ENCODE measurements around the gene ASCC1. TPM values are rescaled to one million over a fixed set of nuclear protein-coding genes. Genes with fewer than 3 reads are reported as not detected.
"Not testable (repeated sequence)": the region's sequence is repeated elsewhere in the genome, so short reads cannot be mapped to it uniquely, and the experiment has no call there.

The ASCC1 gene
- total and polyA plus RNA-seq, 4 donors: 30.6 to 57.1 (median 49.6) TPM

DNA sequence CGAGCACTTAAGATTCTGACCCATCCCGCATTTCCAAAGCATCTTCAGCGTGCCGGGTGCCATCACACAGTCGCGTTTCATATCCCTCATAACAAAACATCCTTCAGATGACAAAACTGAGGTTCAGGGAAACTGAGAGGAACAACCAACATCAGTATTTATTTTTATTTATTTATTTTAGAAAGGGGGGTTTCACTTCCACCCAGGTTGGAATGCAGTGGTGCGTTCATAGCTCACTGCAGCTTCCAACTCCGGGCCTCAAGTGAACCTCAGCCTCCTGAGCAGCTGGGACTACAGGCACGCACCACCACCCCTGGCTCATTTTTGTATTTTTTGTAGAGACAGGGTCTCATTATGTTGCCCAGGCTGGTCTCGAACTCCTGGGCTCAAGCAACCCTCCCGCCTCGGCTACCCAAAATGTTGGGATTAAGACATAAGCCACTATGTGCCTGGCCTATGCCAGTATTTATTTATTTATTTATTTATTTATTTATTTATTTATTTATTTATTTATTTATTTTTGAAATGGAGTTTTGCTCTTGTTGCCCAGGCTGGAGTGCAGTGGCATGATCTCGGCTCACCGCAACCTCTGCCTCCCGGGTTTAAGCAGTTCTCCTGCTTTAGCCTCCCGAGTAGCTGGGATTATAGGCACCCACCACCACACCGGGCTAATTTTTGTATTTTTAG, 33.2 kb upstream of the ASCC1 start:
- not testable (repeated sequence) for H3K36me3 ChIP-seq (ENCODE audit: control insufficient read depth, insufficient read depth, low read length); H3K4me3 ChIP-seq (ENCODE audit: low read depth, low read length); H3K27me3 ChIP-seq (ENCODE audit: control insufficient read depth, insufficient read depth, low read length); H3K9me3 ChIP-seq (ENCODE audit: control insufficient read depth, insufficient read depth, low read length); DNase-seq (ENCODE audit: low read depth in 4 of 6, low spot score in 6 of 6)
- Histone ChIP-seq H3K4me1 (ENCODE audit: control insufficient read depth, insufficient read depth, low read length) (peaks cover 39% of the 10 kb centered on the region), H3K27ac (ENCODE audit: low read depth, low read length) (peak overlapping the region; percentile 96)
- 83% methylated on average over 5 of the region's 17 CpGs for WGBS (ENCODE audit: insufficient coverage)

- DNase-seq (ENCODE audit: low read depth in 4 of 6, low spot score in 6 of 6): peak in 2 of 6 donors; percentile 80 to 84
- Histone ChIP-seq H3K4me3 (ENCODE audit: low read depth, low read length) (peak overlapping the region; percentile 28), H3K27me3 (ENCODE audit: control insufficient read depth, insufficient read depth, low read length) (no peaks in the 10 kb centered on the region), H3K27ac (ENCODE audit: low read depth, low read length) (peak overlapping the region; percentile 96), H3K9me3 (ENCODE audit: control insufficient read depth, insufficient read depth, low read length) (no peaks in the 10 kb centered on the region), H3K4me1 (ENCODE audit: control insufficient read depth, insufficient read depth, low read length) (peaks cover 43% of the 10 kb centered on the region), H3K36me3 (ENCODE audit: control insufficient read depth, insufficient read depth, low read length) (no peaks in the 10 kb centered on the region)
- WGBS (ENCODE audit: insufficient coverage): 11% methylated on average over 8 of the region's 10 CpGs
These were observed 32.5 kb upstream of the ASCC1 start for GRCh38 chr10:72248468-72249151.

GRCh38 chr10:72245949-72246525, 30.0 kb upstream of the ASCC1 start:
- Histone ChIP-seq H3K9me3 (ENCODE audit: control insufficient read depth, insufficient read depth, low read length) (no peaks in the 10 kb centered on the region), H3K4me1 (ENCODE audit: control insufficient read depth, insufficient read depth, low read length) (peaks cover 63% of the 10 kb centered on the region), H3K36me3 (ENCODE audit: control insufficient read depth, insufficient read depth, low read length) (no peaks in the 10 kb centered on the region), H3K27ac (ENCODE audit: low read depth, low read length) (peak overlapping the region; percentile 35), H3K27me3 (ENCODE audit: control insufficient read depth, insufficient read depth, low read length) (no peaks in the 10 kb centered on the region), H3K4me3 (ENCODE audit: low read depth, low read length) (no peak overlapping the region)
- DNase-seq (ENCODE audit: low read depth in 4 of 6, low spot score in 6 of 6): no peak
- 20% methylated on average over 3 of the region's 3 CpGs for WGBS (ENCODE audit: insufficient coverage)

DNA sequence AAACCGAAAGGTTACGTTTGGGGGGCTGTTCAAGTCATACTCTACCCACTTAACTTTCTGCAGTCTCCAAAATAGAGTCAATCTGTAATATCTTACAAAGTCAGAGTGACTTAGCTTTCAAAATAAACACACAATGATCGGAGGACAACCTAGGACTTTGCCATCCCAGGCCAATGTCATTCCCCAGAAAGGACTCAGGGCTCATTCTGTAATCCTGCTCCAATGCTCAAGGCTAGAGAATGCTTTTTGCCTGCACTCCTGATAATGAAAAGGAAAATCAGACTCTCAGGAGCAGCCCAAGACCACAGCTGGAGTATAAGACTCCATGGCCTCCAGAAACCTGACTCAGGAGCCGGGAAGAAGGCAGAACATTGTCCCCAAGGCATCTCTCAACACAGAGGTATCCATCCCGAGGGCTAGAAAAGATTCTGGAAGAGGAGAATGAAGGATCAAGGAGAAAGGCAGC, 28.5 kb upstream of the ASCC1 start:
- peaks cover 63% of the 10 kb centered on the region for H3K4me1 ChIP-seq (ENCODE audit: control insufficient read depth, insufficient read depth, low read length)

DNA sequence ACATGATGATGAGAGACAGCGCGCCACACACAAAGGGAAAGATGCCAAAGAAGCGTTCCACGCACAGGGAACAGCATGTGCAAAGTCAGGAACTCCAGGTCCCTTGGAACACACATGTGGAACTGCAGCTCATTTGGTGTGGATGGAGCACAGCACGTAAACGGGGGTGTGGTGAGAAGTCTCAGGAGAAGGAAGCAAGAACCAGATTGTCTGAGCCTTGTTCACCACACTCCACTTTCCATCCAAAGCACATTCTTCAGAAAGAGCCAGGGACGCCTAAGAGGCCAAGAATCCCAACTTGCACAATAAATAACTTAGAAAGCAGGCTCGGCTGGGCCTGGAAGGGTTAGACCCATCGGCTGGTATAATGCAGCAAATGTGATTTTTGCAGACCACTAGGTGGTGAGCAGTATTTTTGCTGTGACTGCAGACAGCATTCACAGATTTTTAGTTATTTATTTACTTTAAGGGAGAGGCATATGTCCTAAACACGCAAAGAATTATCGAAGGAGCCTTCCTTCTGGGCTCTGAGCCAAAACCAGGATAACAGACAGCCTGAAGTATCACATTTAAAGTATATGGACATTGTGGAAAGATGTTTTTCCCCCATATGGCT, 27.9 kb upstream of the ASCC1 start:
- DNase-seq (ENCODE audit: low read depth in 4 of 6, low spot score in 6 of 6): peak in 2 of 6 donors; percentile 68 to 80
- H3K27me3 ChIP-seq (ENCODE audit: control insufficient read depth, insufficient read depth, low read length): no peaks in the 10 kb centered on the region
- peak overlapping the region; percentile 90 for H3K27ac ChIP-seq (ENCODE audit: low read depth, low read length)
- peaks cover 58% of the 10 kb centered on the region for H3K4me1 ChIP-seq (ENCODE audit: control insufficient read depth, insufficient read depth, low read length)
- H3K9me3 ChIP-seq (ENCODE audit: control insufficient read depth, insufficient read depth, low read length): no peaks in the 10 kb centered on the region
- no peak overlapping the region for H3K4me3 ChIP-seq (ENCODE audit: low read depth, low read length)
- 96% methylated on average over 4 of the region's 11 CpGs for WGBS (ENCODE audit: insufficient coverage)
- no peaks in the 10 kb centered on the region for H3K36me3 ChIP-seq (ENCODE audit: control insufficient read depth, insufficient read depth, low read length)

More for the DNA sequence above, 28.5 kb upstream of the ASCC1 start:
- no peaks in the 10 kb centered on the region for H3K36me3 ChIP-seq (ENCODE audit: control insufficient read depth, insufficient read depth, low read length)
- no peak for DNase-seq (ENCODE audit: low read depth in 4 of 6, low spot score in 6 of 6)
- H3K9me3 ChIP-seq (ENCODE audit: control insufficient read depth, insufficient read depth, low read length): no peaks in the 10 kb centered on the region
- no peak overlapping the region for H3K4me3 ChIP-seq (ENCODE audit: low read depth, low read length)
- 76% methylated on average over 4 of the region's 5 CpGs for WGBS (ENCODE audit: insufficient coverage)
- peak overlapping the region; percentile 90 for H3K27ac ChIP-seq (ENCODE audit: low read depth, low read length)
- no peaks in the 10 kb centered on the region for H3K27me3 ChIP-seq (ENCODE audit: control insufficient read depth, insufficient read depth, low read length)

DNA sequence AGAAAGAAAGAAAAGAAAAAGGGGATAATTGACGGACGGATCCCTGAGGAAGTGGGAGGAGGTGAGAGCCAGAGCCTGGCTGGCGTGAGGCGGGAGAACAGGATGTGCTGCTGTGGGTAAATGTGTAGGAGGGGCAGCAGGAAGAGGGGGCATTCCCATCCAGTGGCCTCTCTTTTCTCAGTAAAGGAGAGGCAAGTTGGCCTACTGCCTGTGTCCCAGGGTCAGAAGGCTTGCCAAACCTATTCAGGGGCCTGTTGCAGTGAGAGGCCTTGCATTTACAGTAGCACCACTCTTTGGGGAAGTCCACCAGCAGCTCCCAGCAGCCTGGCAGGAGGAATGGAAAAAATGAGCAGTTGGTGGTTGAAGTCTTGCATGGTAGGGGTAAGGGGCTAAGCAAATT, 26.6 kb upstream of the ASCC1 start:
- Histone ChIP-seq H3K4me1 (ENCODE audit: control insufficient read depth, insufficient read depth, low read length) (peaks cover 46% of the 10 kb centered on the region), H3K27ac (ENCODE audit: low read depth, low read length) (peak overlapping the region; percentile 73), H3K9me3 (ENCODE audit: control insufficient read depth, insufficient read depth, low read length) (no peaks in the 10 kb centered on the region), H3K4me3 (ENCODE audit: low read depth, low read length) (no peak overlapping the region), H3K27me3 (ENCODE audit: control insufficient read depth, insufficient read depth, low read length) (no peaks in the 10 kb centered on the region), H3K36me3 (ENCODE audit: control insufficient read depth, insufficient read depth, low read length) (no peaks in the 10 kb centered on the region)
- peak in 2 of 6 donors; percentile 68 to 80 for DNase-seq (ENCODE audit: low read depth in 4 of 6, low spot score in 6 of 6)
- WGBS (ENCODE audit: insufficient coverage): 38% methylated on average over 4 of the region's 4 CpGs

DNA sequence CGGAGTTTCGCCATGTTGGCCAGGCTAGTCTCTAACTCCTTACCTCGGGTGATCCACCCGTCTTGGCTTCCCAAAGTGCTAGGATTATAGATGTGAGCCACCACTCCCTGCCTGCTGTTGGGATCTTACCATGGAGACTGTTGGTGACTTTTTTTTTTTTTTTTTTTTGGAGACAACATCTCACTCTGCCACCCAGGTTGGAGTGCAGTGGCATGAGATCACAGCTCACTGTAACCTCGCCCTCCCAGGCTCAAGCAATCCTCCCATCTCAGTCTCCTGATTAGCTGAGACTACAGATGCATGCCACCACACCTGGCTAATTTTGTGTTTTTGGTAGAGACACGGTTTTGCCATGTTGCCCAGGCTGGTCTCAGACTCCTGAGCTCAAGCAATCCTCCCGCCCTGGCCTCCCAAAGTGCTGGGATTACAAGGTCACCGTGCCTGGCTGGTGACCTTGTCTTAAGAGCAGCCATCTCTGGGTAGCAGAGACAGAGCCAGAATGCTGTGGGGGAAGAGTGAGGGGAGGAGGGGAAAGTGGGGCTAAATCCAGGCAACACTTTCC, 25.7 kb upstream of the ASCC1 start:
- DNase-seq (ENCODE audit: low read depth in 4 of 6, low spot score in 6 of 6): no peak
- Histone ChIP-seq H3K27me3 (ENCODE audit: control insufficient read depth, insufficient read depth, low read length) (no peaks in the 10 kb centered on the region), H3K4me1 (ENCODE audit: control insufficient read depth, insufficient read depth, low read length) (peaks cover 40% of the 10 kb centered on the region), H3K27ac (ENCODE audit: low read depth, low read length) (no peak overlapping the region), H3K9me3 (ENCODE audit: control insufficient read depth, insufficient read depth, low read length) (no peaks in the 10 kb centered on the region), H3K4me3 (ENCODE audit: low read depth, low read length) (no peak overlapping the region), H3K36me3 (ENCODE audit: control insufficient read depth, insufficient read depth, low read length) (peaks cover 3% of the 10 kb centered on the region)
- 94% methylated on average over 7 of the region's 8 CpGs for WGBS (ENCODE audit: insufficient coverage)

- H3K27me3 ChIP-seq (ENCODE audit: control insufficient read depth, insufficient read depth, low read length): no peaks in the 10 kb centered on the region
- 100% methylated on average over 4 of the region's 7 CpGs for WGBS (ENCODE audit: insufficient coverage)
- no peak for DNase-seq (ENCODE audit: low read depth in 4 of 6, low spot score in 6 of 6)
These were observed 24.3 kb upstream of the ASCC1 start for GRCh38 chr10:72240371-72240770.

DNA sequence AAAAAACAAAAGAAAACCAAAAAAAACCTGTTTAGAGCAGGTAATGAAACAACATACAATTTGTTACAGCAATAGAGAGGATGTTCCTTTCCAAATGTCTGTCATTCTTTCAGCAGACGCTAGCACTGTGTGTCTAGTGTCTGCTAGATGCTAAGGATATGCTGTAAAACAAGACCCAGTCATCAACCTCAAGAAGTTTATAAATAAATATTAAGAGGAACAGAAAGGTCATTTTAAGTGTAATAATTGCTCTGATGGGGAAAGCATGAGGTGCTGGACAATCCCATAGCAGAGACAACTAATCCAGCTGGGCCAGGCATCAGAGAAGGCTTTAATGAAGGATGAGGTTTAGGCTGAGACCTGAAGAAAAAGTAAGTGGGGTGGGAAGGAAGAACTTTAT, 23.3 kb upstream of the ASCC1 start:
- Histone ChIP-seq H3K9me3 (ENCODE audit: control insufficient read depth, insufficient read depth, low read length) (no peaks in the 10 kb centered on the region), H3K27ac (ENCODE audit: low read depth, low read length) (no peak overlapping the region), H3K4me1 (ENCODE audit: control insufficient read depth, insufficient read depth, low read length) (peaks cover 27% of the 10 kb centered on the region), H3K27me3 (ENCODE audit: control insufficient read depth, insufficient read depth, low read length) (no peaks in the 10 kb centered on the region), H3K36me3 (ENCODE audit: control insufficient read depth, insufficient read depth, low read length) (peaks cover 12% of the 10 kb centered on the region), H3K4me3 (ENCODE audit: low read depth, low read length) (no peak overlapping the region)
- WGBS (ENCODE audit: insufficient coverage): no CpG with 5 or more reads among the region's 1 CpG
- DNase-seq (ENCODE audit: low read depth in 4 of 6, low spot score in 6 of 6): no peak

More at GRCh38 chr10:72240371-72240770, 24.3 kb upstream of the ASCC1 start:
- Histone ChIP-seq H3K4me1 (ENCODE audit: control insufficient read depth, insufficient read depth, low read length) (peaks cover 35% of the 10 kb centered on the region), H3K4me3 (ENCODE audit: low read depth, low read length) (no peak overlapping the region), H3K9me3 (ENCODE audit: control insufficient read depth, insufficient read depth, low read length) (no peaks in the 10 kb centered on the region), H3K36me3 (ENCODE audit: control insufficient read depth, insufficient read depth, low read length) (peaks cover 9% of the 10 kb centered on the region), H3K27ac (ENCODE audit: low read depth, low read length) (no peak overlapping the region)

Measured in spinal cord (tissue), 10 donors.